ENCODE measurements around the gene EFTUD2.

EFTUD2 gene

GRCh38 chr17:44864831-44865230, 34.4 kb downstream of the EFTUD2 start:
- no peak overlapping the region for H3K27ac Mint-ChIP-seq
- H3K4me1 Mint-ChIP-seq (ENCODE audit: low read depth), result no peaks in the 10 kb centered on the region
- H3K9me3 Mint-ChIP-seq (ENCODE audit: low read depth), result no peaks in the 10 kb centered on the region
- no peaks in the 10 kb centered on the region for H3K27me3 Mint-ChIP-seq
- no peak overlapping the region for H3K4me3 Mint-ChIP-seq
- peaks cover 5% of the 10 kb centered on the region for H3K36me3 Mint-ChIP-seq

- no peak overlapping the region for H3K4me3 Mint-ChIP-seq
- no peaks in the 10 kb centered on the region for H3K4me1 Mint-ChIP-seq (ENCODE audit: low read depth)
- no peaks in the 10 kb centered on the region for H3K27me3 Mint-ChIP-seq
- no peaks in the 10 kb centered on the region for H3K9me3 Mint-ChIP-seq (ENCODE audit: low read depth)
- no peak overlapping the region for H3K27ac Mint-ChIP-seq
- peaks cover 7% of the 10 kb centered on the region for H3K36me3 Mint-ChIP-seq
Observed at GRCh38 chr17:44863061-44863918, 36.0 kb downstream of the EFTUD2 start.

- Mint-ChIP-seq H3K27me3 (no peaks in the 10 kb centered on the region), H3K4me3 (no peak overlapping the region), H3K4me1 (ENCODE audit: low read depth) (no peaks in the 10 kb centered on the region), H3K9me3 (ENCODE audit: low read depth) (no peaks in the 10 kb centered on the region), H3K36me3 (peaks cover 7% of the 10 kb centered on the region), H3K27ac (no peak overlapping the region)
Observed at GRCh38 chr17:44862278-44862914, 36.8 kb downstream of the EFTUD2 start.

GRCh38 chr17:44859701-44860100, 39.5 kb downstream of the EFTUD2 start:
- Mint-ChIP-seq H3K4me3 (no peak overlapping the region), H3K27me3 (no peaks in the 10 kb centered on the region), H3K4me1 (ENCODE audit: low read depth) (no peaks in the 10 kb centered on the region), H3K27ac (no peak overlapping the region), H3K9me3 (ENCODE audit: low read depth) (no peaks in the 10 kb centered on the region), H3K36me3 (peaks cover 7% of the 10 kb centered on the region)

GRCh38 chr17:44854192-44854591, 45.1 kb downstream of the EFTUD2 start:
- no peaks in the 10 kb centered on the region for H3K36me3 Mint-ChIP-seq
- no peak overlapping the region for H3K4me3 Mint-ChIP-seq
- H3K4me1 Mint-ChIP-seq (ENCODE audit: low read depth), result no peaks in the 10 kb centered on the region
- no peak overlapping the region for H3K27ac Mint-ChIP-seq
- H3K9me3 Mint-ChIP-seq (ENCODE audit: low read depth), result no peaks in the 10 kb centered on the region
- no peaks in the 10 kb centered on the region for H3K27me3 Mint-ChIP-seq

- no peaks in the 10 kb centered on the region for H3K36me3 Mint-ChIP-seq
- no peaks in the 10 kb centered on the region for H3K27me3 Mint-ChIP-seq
- H3K9me3 Mint-ChIP-seq (ENCODE audit: low read depth), result no peaks in the 10 kb centered on the region
- no peak overlapping the region for H3K4me3 Mint-ChIP-seq
- no peaks in the 10 kb centered on the region for H3K4me1 Mint-ChIP-seq (ENCODE audit: low read depth)
- no peak overlapping the region for H3K27ac Mint-ChIP-seq
Observed at GRCh38 chr17:44850612-44851011, 48.6 kb downstream of the EFTUD2 start.

- no peak overlapping the region for H3K27ac Mint-ChIP-seq
- no peaks in the 10 kb centered on the region for H3K9me3 Mint-ChIP-seq (ENCODE audit: low read depth)
- H3K27me3 Mint-ChIP-seq, result no peaks in the 10 kb centered on the region
- H3K4me3 Mint-ChIP-seq, result no peak overlapping the region
- H3K36me3 Mint-ChIP-seq, result no peaks in the 10 kb centered on the region
- no peaks in the 10 kb centered on the region for H3K4me1 Mint-ChIP-seq (ENCODE audit: low read depth)
Observed at GRCh38 chr17:44850025-44850424, 49.2 kb downstream of the EFTUD2 start.

- Mint-ChIP-seq H3K4me3 (no peak overlapping the region), H3K27me3 (no peaks in the 10 kb centered on the region), H3K36me3 (no peaks in the 10 kb centered on the region), H3K4me1 (ENCODE audit: low read depth) (no peaks in the 10 kb centered on the region), H3K27ac (no peak overlapping the region), H3K9me3 (ENCODE audit: low read depth) (no peaks in the 10 kb centered on the region)
Observed at GRCh38 chr17:44848961-44849489, 50.2 kb downstream of the EFTUD2 start.

GRCh38 chr17:44848257-44848795, 50.9 kb downstream of the EFTUD2 start:
- Mint-ChIP-seq H3K27me3 (no peaks in the 10 kb centered on the region), H3K4me3 (no peak overlapping the region), H3K27ac (no peak overlapping the region), H3K9me3 (ENCODE audit: low read depth) (no peaks in the 10 kb centered on the region), H3K36me3 (no peaks in the 10 kb centered on the region), H3K4me1 (ENCODE audit: low read depth) (no peaks in the 10 kb centered on the region)

- Mint-ChIP-seq H3K4me1 (ENCODE audit: low read depth) (peaks cover under 1% of the 10 kb centered on the region), H3K27me3 (no peaks in the 10 kb centered on the region), H3K9me3 (ENCODE audit: low read depth) (no peaks in the 10 kb centered on the region), H3K36me3 (no peaks in the 10 kb centered on the region), H3K27ac (peak within 1 kb of the TSS; percentile 28), H3K4me3 (no peak within 1 kb of the TSS)
Observed at GRCh38 chr17:44847586-44847985, 51.7 kb downstream of the EFTUD2 start, which contains the start of gene HIGD1B. Gene HIGD1B, plus strand, starts transcription at chr17:44847883. Its CDS starts 270 bp downstream, at chr17:44848153.

- Mint-ChIP-seq H3K27me3 (no peaks in the 10 kb centered on the region), H3K9me3 (ENCODE audit: low read depth) (no peaks in the 10 kb centered on the region), H3K4me1 (ENCODE audit: low read depth) (peaks cover 2% of the 10 kb centered on the region), H3K36me3 (no peaks in the 10 kb centered on the region), H3K27ac (no peak overlapping the region), H3K4me3 (no peak overlapping the region)
Observed at GRCh38 chr17:44846206-44846605, 53.0 kb downstream of the EFTUD2 start.

GRCh38 chr17:44844390-44844830, 54.8 kb downstream of the EFTUD2 start:
- Mint-ChIP-seq H3K4me1 (ENCODE audit: low read depth) (peaks cover 6% of the 10 kb centered on the region), H3K27ac (no peak overlapping the region), H3K36me3 (no peaks in the 10 kb centered on the region), H3K9me3 (ENCODE audit: low read depth) (no peaks in the 10 kb centered on the region), H3K27me3 (no peaks in the 10 kb centered on the region), H3K4me3 (no peak overlapping the region)

GRCh38 chr17:44842748-44843147, 56.5 kb downstream of the EFTUD2 start:
- no peaks in the 10 kb centered on the region for H3K9me3 Mint-ChIP-seq (ENCODE audit: low read depth)
- peaks cover 6% of the 10 kb centered on the region for H3K4me1 Mint-ChIP-seq (ENCODE audit: low read depth)
- H3K36me3 Mint-ChIP-seq, result no peaks in the 10 kb centered on the region
- no peaks in the 10 kb centered on the region for H3K27me3 Mint-ChIP-seq
- H3K4me3 Mint-ChIP-seq, result no peak overlapping the region
- no peak overlapping the region for H3K27ac Mint-ChIP-seq

- no peak overlapping the region for H3K4me3 Mint-ChIP-seq
- no peaks in the 10 kb centered on the region for H3K36me3 Mint-ChIP-seq
- no peaks in the 10 kb centered on the region for H3K9me3 Mint-ChIP-seq (ENCODE audit: low read depth)
- peaks cover 6% of the 10 kb centered on the region for H3K4me1 Mint-ChIP-seq (ENCODE audit: low read depth)
- H3K27ac Mint-ChIP-seq, result no peak overlapping the region
- no peaks in the 10 kb centered on the region for H3K27me3 Mint-ChIP-seq
Observed at GRCh38 chr17:44840936-44841335, 58.3 kb downstream of the EFTUD2 start.

GRCh38 chr17:44840274-44840673, 59.0 kb downstream of the EFTUD2 start:
- H3K9me3 Mint-ChIP-seq (ENCODE audit: low read depth), result no peaks in the 10 kb centered on the region
- H3K27me3 Mint-ChIP-seq, result no peaks in the 10 kb centered on the region
- H3K4me3 Mint-ChIP-seq, result no peak overlapping the region
- peaks cover 6% of the 10 kb centered on the region for H3K4me1 Mint-ChIP-seq (ENCODE audit: low read depth)
- no peaks in the 10 kb centered on the region for H3K36me3 Mint-ChIP-seq
- no peak overlapping the region for H3K27ac Mint-ChIP-seq

All from activated naive CD8-positive, alpha-beta T cell (primary cell).